GM18520 (cell line): ENCODE measurements around the gene HDLBP.
"Not testable (repeated sequence)": the region's sequence is repeated elsewhere in the genome, so short reads cannot be mapped to it uniquely, and the experiment has no call there.

Experiments
- ATAC-seq: cut with Tn5 transposase; IDR thresholded peaks from one replicate; pipeline ENCODE4 v1.9.1; 2021; ENCODE audit not compliant: unreplicated experiment

HDLBP gene

DNA sequence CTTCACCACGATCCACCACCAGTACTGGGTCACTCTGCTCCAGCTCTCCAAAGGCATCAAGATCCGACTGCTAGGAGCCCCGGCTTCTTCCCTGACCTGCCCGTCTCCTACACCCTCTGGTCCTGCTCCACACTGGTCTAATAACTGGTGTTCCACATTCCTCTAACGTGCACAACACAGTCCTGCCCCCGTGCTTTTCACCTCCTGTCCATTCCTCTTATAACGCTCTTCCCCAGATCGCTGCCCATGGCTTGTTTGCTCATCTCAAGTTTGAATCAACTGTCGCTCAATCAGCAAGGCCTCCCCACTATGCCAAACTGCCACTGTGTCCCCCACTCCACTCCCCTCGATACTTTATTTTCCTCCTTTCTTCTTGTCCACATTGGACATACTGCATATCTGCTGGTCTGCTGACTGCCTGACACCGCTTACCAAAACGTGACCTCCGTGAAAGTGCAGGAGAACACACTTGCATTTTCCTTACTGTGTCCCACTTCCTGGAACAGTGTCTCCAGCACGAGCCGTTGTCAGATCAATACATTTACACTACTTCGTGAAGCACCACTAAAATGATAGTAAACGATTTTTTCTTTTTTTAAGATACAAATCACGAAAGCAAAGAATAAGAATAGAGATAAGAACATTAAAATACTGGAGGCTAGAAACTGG, 6.5 kb downstream of the HDLBP start:
- ATAC-seq, result no peak

GRCh38 chr2:241308267-241308666, 7.2 kb downstream of the HDLBP start:
- ATAC-seq, result no peak

DNA sequence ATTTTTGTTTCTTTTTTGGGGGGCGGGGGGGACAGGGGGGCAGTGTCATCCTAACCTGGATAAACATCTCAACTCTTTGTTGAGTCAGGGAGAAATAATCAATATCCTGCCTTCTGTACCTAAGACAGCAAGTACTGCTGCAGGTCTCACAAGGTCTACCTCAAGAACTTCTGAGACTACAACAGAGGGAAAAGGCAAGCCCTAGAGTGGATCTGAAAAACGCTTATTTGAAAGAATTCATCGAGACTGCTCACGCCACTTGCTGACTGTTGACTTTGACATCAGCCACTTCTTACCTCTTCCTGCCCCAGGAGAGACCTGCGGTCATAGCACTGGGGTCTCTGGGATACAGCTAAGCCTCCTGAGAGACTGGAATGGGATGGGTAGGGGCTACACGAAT, 8.4 kb downstream of the HDLBP start:
- ATAC-seq, result no peak

DNA sequence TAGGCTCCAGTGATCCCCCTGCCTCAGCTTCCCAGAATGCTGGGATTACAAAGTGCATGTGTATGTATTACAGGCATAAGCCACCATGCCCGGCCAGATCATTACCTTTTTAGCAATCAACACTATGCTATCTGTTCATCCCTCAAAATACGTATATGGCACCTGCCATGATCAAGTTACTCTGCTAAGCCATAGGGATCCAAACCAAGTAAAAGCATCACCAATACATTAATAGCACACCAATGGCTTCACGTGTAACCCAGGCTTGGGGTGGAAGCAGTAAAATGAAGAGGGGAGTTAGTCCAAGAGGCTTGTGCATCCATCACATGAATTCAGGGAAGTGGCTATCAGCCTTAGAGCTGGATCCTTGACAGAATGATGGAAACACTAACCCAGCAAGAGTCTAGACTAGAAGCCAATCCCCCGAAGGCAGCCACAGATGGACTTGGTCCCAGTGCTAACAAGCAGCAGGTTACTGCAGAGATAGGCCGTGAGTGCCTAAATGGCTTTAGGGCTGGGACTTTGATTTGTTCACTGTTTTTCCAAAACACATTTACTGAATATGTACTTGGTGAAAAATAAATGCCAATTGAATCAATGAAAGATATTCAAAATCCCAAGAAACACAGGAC, 11.3 kb downstream of the HDLBP start:
- no peak for ATAC-seq

DNA sequence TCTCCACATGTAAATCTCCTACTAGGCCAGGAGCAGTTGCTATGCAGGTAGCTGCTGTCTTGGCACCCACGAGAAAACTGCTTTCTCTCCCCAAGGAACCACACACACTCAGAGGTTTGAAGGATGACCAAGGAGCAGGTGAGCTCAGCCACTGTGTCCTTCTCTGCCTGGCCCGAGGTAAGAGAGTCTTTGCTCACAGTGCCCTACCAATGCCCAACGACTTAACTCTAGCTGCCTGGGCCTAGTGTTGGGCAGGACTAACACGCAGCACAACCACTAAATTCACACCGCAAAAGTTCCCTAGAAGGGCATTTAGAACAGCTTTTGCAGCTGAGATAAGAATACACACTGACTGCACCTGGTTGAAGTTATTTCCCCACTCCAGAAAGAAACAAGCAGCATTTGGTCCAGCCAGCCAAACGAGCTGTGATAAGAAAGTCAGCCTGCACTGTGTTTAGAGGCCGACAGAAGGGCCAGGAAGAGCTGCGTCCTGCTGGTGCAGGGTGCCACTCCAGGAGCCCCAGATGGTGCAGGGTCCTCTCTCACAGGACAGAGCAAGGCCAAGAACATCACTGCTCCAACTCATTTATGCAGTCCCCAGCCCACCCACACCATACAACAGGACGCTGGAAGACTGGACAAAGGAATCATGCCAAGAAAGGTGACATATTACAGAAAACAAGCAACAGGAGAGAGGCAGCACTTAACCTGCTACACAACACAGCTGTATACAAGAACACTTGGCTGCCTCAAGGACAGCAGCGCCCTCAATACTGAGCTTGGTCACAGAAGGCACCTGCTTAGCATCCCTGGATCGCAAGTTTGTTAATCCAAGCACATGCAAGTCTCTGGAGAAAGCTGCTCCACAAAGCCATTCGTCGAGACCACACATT, 12.5 kb downstream of the HDLBP start:
- ATAC-seq, result no peak

- no peak for ATAC-seq
Measured at GRCh38 chr2:241302083-241302482, 13.4 kb downstream of the HDLBP start.

- ATAC-seq, result no peak
Measured at GRCh38 chr2:241300000-241300399, 15.5 kb downstream of the HDLBP start.

- no peak for ATAC-seq
Measured at GRCh38 chr2:241298673-241299072, 16.8 kb downstream of the HDLBP start.

- ATAC-seq, result no peak
Measured at GRCh38 chr2:241296767-241297166, 18.7 kb downstream of the HDLBP start.

DNA sequence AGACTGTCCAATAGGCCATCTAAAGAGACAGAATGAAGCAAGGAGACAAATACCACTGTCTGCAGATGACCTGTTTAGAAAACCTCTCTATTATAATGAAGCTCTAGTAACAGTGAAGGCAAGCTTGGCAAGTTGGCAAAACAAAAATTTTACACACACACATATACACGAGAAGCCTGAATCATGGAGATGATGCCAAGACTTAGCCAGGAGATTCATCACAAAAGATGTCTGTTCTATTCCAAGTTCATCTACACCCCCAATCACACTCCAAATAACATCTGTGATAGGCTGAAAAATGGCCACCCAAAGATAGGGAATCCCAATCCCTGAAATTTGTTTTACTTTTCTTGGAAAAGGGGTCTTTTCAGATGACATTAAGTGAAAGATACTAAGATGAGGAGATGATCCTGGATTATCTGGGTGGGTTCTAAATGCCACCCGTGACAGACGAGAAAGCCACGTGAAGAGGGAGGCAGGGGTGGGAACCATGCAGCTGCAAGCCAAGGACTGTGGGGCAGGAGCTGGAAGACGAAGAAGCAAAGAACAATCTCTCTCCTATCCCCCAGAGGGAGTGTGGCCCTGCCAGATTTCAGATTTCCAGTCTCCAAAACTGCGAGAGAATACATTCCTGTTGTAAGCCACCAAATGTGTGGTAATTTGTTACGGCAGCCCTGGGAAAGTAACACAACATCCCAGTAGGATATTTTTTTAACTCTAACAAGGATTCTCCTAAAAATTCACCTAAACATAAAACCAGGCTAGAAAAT, 20.0 kb downstream of the HDLBP start:
- no peak for ATAC-seq

DNA sequence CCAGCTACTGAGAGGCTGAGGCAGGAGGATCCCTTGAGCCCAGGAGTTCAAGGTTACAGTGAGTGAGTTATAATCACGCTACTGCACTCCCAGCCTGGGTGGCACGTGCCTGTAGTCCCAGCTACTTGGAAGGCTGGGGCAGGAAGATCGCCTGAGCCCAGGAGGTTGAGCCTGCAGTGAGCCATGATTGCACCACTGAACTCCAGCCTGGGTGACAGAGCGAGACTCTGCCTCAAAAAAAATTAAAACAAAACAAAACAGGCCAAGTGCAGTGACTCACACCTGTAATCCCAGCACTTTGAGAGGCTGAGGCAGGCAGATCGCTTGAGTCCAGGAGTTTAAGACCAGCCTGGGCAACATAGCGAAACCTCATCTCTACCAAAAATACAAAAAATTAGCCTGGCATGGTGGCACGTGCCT, 22.1 kb downstream of the HDLBP start:
- ATAC-seq, result not testable (repeated sequence)

GRCh38 chr2:241291977-241292376, 23.5 kb downstream of the HDLBP start:
- no peak for ATAC-seq

- no peak for ATAC-seq
Measured at GRCh38 chr2:241291153-241291552, 24.3 kb downstream of the HDLBP start.

GRCh38 chr2:241289597-241289996, 25.9 kb downstream of the HDLBP start:
- no peak for ATAC-seq

GRCh38 chr2:241289053-241289452, 26.4 kb downstream of the HDLBP start:
- no peak for ATAC-seq

DNA sequence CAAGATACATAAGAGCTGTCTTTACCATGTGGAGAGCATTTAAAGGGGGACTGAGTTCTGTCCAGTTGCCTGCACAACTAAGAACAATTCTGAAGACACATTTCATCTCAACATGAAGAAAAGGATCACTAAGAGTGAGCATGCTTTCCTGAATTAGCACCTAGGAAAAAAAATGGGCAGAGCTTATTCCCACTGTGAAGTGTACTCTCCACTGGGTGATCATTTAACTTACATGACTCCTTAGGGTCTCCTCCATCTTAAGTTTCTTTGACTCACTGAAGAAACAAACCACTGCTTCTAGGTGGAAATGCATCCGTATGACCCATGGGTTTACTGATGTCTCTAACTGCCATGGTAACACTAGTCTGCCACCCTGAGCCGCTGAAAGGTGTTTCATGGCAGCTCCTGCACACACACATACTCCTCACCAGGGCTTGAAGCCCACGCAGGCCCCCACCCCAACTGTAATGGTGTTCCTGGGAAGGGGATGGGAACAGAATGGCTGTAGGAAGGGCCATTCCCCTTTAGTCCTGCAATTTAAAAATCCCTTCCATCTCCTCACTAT, 27.1 kb downstream of the HDLBP start:
- no peak for ATAC-seq

DNA sequence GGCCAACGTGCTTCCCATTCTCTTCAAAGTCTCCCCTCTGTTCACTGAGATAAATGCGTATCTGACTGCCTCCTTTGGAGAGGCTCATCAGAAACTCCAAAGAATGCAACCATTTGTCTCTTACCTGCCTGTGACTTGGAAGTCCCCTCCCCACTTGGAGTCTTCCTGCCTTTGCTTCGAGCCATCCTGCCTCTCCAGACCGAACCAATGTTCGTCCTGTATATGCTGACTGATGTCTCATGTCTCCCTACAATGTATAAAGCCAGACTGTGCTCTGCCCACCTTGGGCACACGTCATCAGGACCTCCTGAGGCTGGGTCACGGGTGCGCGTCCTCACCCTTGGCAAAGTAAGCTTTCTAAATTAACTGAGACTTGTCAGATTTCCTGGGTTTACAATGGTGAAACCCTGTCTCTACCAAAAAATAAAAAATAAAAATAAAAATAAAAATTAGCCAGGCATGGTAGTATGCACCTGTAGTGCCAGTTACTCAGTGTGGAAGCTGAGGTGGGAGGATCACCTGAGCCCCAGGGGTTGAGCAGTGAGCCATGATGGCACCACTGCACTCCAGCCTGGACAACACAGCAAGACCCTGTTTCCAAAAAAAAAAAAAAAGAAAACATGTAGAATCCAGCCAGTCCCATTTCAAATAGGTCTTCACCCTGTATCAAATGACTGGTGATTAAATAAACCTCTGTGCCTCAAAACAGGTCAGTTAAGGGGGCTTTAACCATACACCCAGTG, 29.0 kb downstream of the HDLBP start:
- ATAC-seq, result no peak

- ATAC-seq, result no peak
Measured at GRCh38 chr2:241285596-241285995, 29.9 kb downstream of the HDLBP start.

- ATAC-seq, result no peak
Measured at GRCh38 chr2:241282555-241282954, 32.9 kb downstream of the HDLBP start.

GRCh38 chr2:241280291-241280690, 35.2 kb downstream of the HDLBP start:
- no peak for ATAC-seq
